Trophoblast cell (in vitro differentiated cells and primary cell): Measurements from ENCODE around the gene JMJD6.
A peak's percentile ranks its signal among the peaks of the same experiment; 100 is the strongest.
"Not testable (repeated sequence)": the region's sequence is repeated elsewhere in the genome, so short reads cannot be mapped to it uniquely, and the experiment has no call there.

ENCODE experiments used
- DNase-seq, 2 donors: peaks; one replicate each; pipeline ENCODE4 v3.0.0-alpha.2; 2016
- H2AFZ ChIP-seq: 2 replicates; pipeline ENCODE4 v1.6.1; 2013; ENCODE audit warnings: low read length, moderate library complexity, mild to moderate bottlenecking; ENCODE audit not compliant: insufficient read depth, poor library complexity
- H2AK5ac ChIP-seq: 2 replicates; pipeline ENCODE4 v1.6.1; 2013; ENCODE audit warnings: mild to moderate bottlenecking, low read length
- H2BK120ac ChIP-seq: 2 replicates; pipeline ENCODE4 v1.6.1; 2013; ENCODE audit warnings: low read length, mild to moderate bottlenecking, moderate library complexity; ENCODE audit not compliant: insufficient read depth, poor library complexity
- H2BK12ac ChIP-seq: 2 replicates; pipeline ENCODE4 v1.6.1; 2013; ENCODE audit warnings: mild to moderate bottlenecking, low read length, moderate library complexity
- H2BK5ac ChIP-seq: 2 replicates; pipeline ENCODE4 v1.6.1; 2013; ENCODE audit warnings: low read length, low read depth, moderate library complexity, mild to moderate bottlenecking; ENCODE audit not compliant: poor library complexity
- H3K14ac ChIP-seq: 2 replicates; pipeline ENCODE4 v1.6.1; 2013; ENCODE audit warnings: mild to moderate bottlenecking, low read length
- H3K18ac ChIP-seq: 2 replicates; pipeline ENCODE4 v1.6.1; 2013; ENCODE audit warnings: mild to moderate bottlenecking, low read length
- H3K23ac ChIP-seq: 2 replicates; pipeline ENCODE4 v1.6.1; 2013; ENCODE audit warnings: low read length
- H3K27ac ChIP-seq: 2 replicates; pipeline ENCODE4 v1.5.1; 2013; ENCODE audit warnings: low read depth, mild to moderate bottlenecking, inconsistent platforms, low read length, moderate library complexity
- H3K27me3 ChIP-seq: 2 replicates; pipeline ENCODE4 v1.6.1; 2013; ENCODE audit warnings: inconsistent platforms, mild to moderate bottlenecking, low read length, moderate library complexity; ENCODE audit not compliant: insufficient read depth
- H3K36me3 ChIP-seq, 2 experiments: 1 replicate in 1 of 2; 2 replicates in 1 of 2; pipeline ENCODE4 v1.6.1; 2013; ENCODE audit warnings: low read length in 2 of 2, mild to moderate bottlenecking in 2 of 2, moderate library complexity in 1 of 2; ENCODE audit not compliant: insufficient read depth in 2 of 2, control insufficient read depth in 1 of 2
- H3K4ac ChIP-seq: 2 replicates; pipeline ENCODE4 v1.6.1; 2013; ENCODE audit warnings: low read depth, mild to moderate bottlenecking, low read length, moderate library complexity
- H3K4me1 ChIP-seq, 2 experiments: 1 replicate in 1 of 2; 2 replicates in 1 of 2; pipeline ENCODE4 v1.6.1; 2013; ENCODE audit warnings: low read length in 2 of 2, mild to moderate bottlenecking in 2 of 2, moderate library complexity in 1 of 2; ENCODE audit not compliant: insufficient read depth in 2 of 2, control insufficient read depth in 1 of 2
- H3K4me2 ChIP-seq: 2 replicates; pipeline ENCODE4 v1.6.1; 2013; ENCODE audit warnings: inconsistent platforms, mild to moderate bottlenecking, low read length, moderate library complexity
- H3K4me3 ChIP-seq: 2 replicates; pipeline ENCODE4 v1.5.1; 2013; ENCODE audit warnings: mild to moderate bottlenecking, low read depth, low read length, inconsistent platforms
- H3K79me1 ChIP-seq: one replicate; pipeline ENCODE4 v1.6.1; 2013; ENCODE audit warnings: low read length
- H3K79me2 ChIP-seq: 2 replicates; pipeline ENCODE4 v1.6.1; 2013; ENCODE audit warnings: low read length, mild to moderate bottlenecking; ENCODE audit not compliant: control insufficient read depth, insufficient read depth, poor library complexity
- H3K9ac ChIP-seq: 2 replicates; pipeline ENCODE4 v1.6.1; 2013; ENCODE audit warnings: mild to moderate bottlenecking, low read length
- H3K9me3 ChIP-seq: 2 replicates; pipeline ENCODE4 v1.6.1; 2013; ENCODE audit warnings: low read depth, mild to moderate bottlenecking, control low read depth, inconsistent platforms, low read length; ENCODE audit not compliant: insufficient read depth
- H4K12ac ChIP-seq: 2 replicates; pipeline ENCODE4 v1.6.1; 2013; ENCODE audit warnings: low read depth, mild to moderate bottlenecking, low read length, moderate library complexity
- H4K8ac ChIP-seq: 2 replicates; pipeline ENCODE4 v1.6.1; 2013; ENCODE audit warnings: low read depth, mild to moderate bottlenecking, low read length, moderate library complexity
- H4K91ac ChIP-seq: one replicate; pipeline ENCODE4 v1.6.1; 2013; ENCODE audit warnings: low read depth, mild to moderate bottlenecking, low read length, moderate library complexity
- WGBS: extraction: QIAGEN DNeasy Blood & Tissue Kit; methylation state at CpG from one replicate; pipeline ENCODE4 v1.1.7; 2013; ENCODE audit warnings: missing lambda C conversion rate; ENCODE audit not compliant: insufficient read length, insufficient coverage; ENCODE audit errors: extremely low coverage; 5-methylcytosine and 5-hydroxymethylcytosine counted together

JMJD6 gene

GRCh38 chr17:76732734-76733617 is 6.6 kb upstream of the JMJD6 start:
- Histone ChIP-seq H3K79me2 (peaks cover 16% of the 10 kb centered on the region), H3K27me3 (no peaks in the 10 kb centered on the region), H3K4me3 (no peak overlapping the region), H3K4ac (no peak overlapping the region), H2BK5ac (no peak overlapping the region), H3K79me1 (peaks cover 15% of the 10 kb centered on the region), H2AK5ac (no peak overlapping the region), H3K23ac (no peak overlapping the region), H3K27ac (no peak overlapping the region), H3K18ac (no peak overlapping the region), H2BK12ac (no peak overlapping the region), H3K14ac (no peak overlapping the region), H2AFZ (no peak overlapping the region), H4K91ac (no peak overlapping the region), H3K4me1 (peaks cover 0 to 2% of the 10 kb centered on the region in 2 experiments), H3K4me2 (no peak overlapping the region), H3K36me3 (peaks cover 10 to 22% of the 10 kb centered on the region in 2 experiments), H3K9ac (no peak overlapping the region), H3K9me3 (no peaks in the 10 kb centered on the region), H4K8ac (no peak overlapping the region), H2BK120ac (no peak overlapping the region), H4K12ac (no peak overlapping the region)
- DNase-seq: peak in 1 of 2 donors; percentile 38
- WGBS: no CpG with 5 or more reads among the region's 3 CpGs

- not testable (repeated sequence) for H3K14ac ChIP-seq, H2AK5ac ChIP-seq, H3K4me2 ChIP-seq, H3K9ac ChIP-seq, H2BK120ac ChIP-seq, H3K4ac ChIP-seq, H2BK12ac ChIP-seq, H3K27ac ChIP-seq, H3K23ac ChIP-seq, H3K4me3 ChIP-seq, H4K91ac ChIP-seq, H2BK5ac ChIP-seq, H3K9me3 ChIP-seq, H3K18ac ChIP-seq, DNase-seq, H3K27me3 ChIP-seq, H4K8ac ChIP-seq, H2AFZ ChIP-seq, H3K4me1 ChIP-seq, H4K12ac ChIP-seq
- peaks cover 10 to 22% of the 10 kb centered on the region in 2 experiments for H3K36me3 ChIP-seq
- peaks cover 12% of the 10 kb centered on the region for H3K79me1 ChIP-seq
- H3K79me2 ChIP-seq: peaks cover 13% of the 10 kb centered on the region
- WGBS: no CpG with 5 or more reads among the region's 13 CpGs
Measured at GRCh38 chr17:76731800-76732733, 5.7 kb upstream of the JMJD6 start.

- Histone ChIP-seq H2BK12ac (no peak overlapping the region), H3K4ac (no peak overlapping the region)
- peak in 1 of 2 donors; percentile 43 for DNase-seq
Measured at GRCh38 chr17:76727745-76728456, 1.5 kb upstream of the JMJD6 start.

More at GRCh38 chr17:76727745-76728456, 1.5 kb upstream of the JMJD6 start:
- H3K79me1 ChIP-seq: peaks cover 11% of the 10 kb centered on the region
- no peak overlapping the region for H3K18ac ChIP-seq
- no peak overlapping the region for H3K4me3 ChIP-seq
- no peak overlapping the region for H3K9ac ChIP-seq
- H3K23ac ChIP-seq: no peak overlapping the region
- no CpG with 5 or more reads among the region's 18 CpGs for WGBS
- no peaks in the 10 kb centered on the region for H3K27me3 ChIP-seq
- H3K9me3 ChIP-seq: no peaks in the 10 kb centered on the region
- H4K12ac ChIP-seq: no peak overlapping the region
- no peak overlapping the region for H3K14ac ChIP-seq
- H3K27ac ChIP-seq: no peak overlapping the region
- no peak overlapping the region for H4K91ac ChIP-seq
- no peak overlapping the region for H2BK5ac ChIP-seq
- no peak overlapping the region for H4K8ac ChIP-seq
- H3K36me3 ChIP-seq: peaks cover 17 to 19% of the 10 kb centered on the region in 2 experiments
- peaks cover 6% of the 10 kb centered on the region for H3K79me2 ChIP-seq
- H2BK120ac ChIP-seq: no peak overlapping the region
- H2AK5ac ChIP-seq: no peak overlapping the region
- H2AFZ ChIP-seq: no peak overlapping the region
- peak overlapping the region; percentile 80 for H3K4me2 ChIP-seq
- no peaks in the 10 kb centered on the region for H3K4me1 ChIP-seq
